HepG2 (cell line): Measurements from ENCODE around the gene DPP6.

Experiments used
- BRD4 ChIP-seq: sonication (generic); formaldehyde crosslinking; IDR thresholded peaks from 2 replicates; pipeline ENCODE4 v1.4.0; 2020; ENCODE audit warnings: missing genetic modification reagents
- CENPBD1 ChIP-seq: sonication (generic); formaldehyde crosslinking; IDR thresholded peaks from 2 replicates; pipeline ENCODE4 v1.8.0; 2022; ENCODE audit warnings: missing genetic modification reagents, low read depth, mild to moderate bottlenecking, borderline replicate concordance
- EZH2 ChIP-seq: conservative IDR thresholded peaks from 2 replicates; pipeline ENCODE4 v1.6.1; 2012; ENCODE audit warnings: mild to moderate bottlenecking, low read depth, low read length, moderate library complexity
- GATAD2A ChIP-seq: IDR thresholded peaks from 2 replicates; pipeline ENCODE4 v1.6.1; 2016
- HDAC1 ChIP-seq: sonication (generic); formaldehyde crosslinking; IDR thresholded peaks from 2 replicates; pipeline ENCODE4 v1.5.1; 2020; ENCODE audit warnings: mild to moderate bottlenecking, missing genetic modification reagents
- HMGXB4 ChIP-seq, 2 experiments: sonication (generic) in 1 of 2; formaldehyde crosslinking in 1 of 2; IDR thresholded peaks; 2 replicates each; pipeline versions ENCODE4 v1.4.0 to v1.6.1; 2018 to 2020; ENCODE audit warnings: missing genetic modification reagents in 2 of 2, borderline replicate concordance in 1 of 2, low read depth in 1 of 2, mild to moderate bottlenecking in 1 of 2, missing biosample characterization in 1 of 2
- PITX1 ChIP-seq: sonication (generic); formaldehyde crosslinking; IDR thresholded peaks from 2 replicates; pipeline ENCODE4 v1.5.1; 2020; ENCODE audit warnings: mild to moderate bottlenecking, missing genetic modification reagents
- ZFP36 ChIP-seq: fragments of 150-350 bp; IDR thresholded peaks from 2 replicates; pipeline ENCODE4 v1.6.1; 2018; ENCODE audit warnings: borderline replicate concordance, low read length, low read depth; ENCODE audit not compliant: partially characterized antibody
- ZFX ChIP-seq: sonication (generic); formaldehyde crosslinking; IDR thresholded peaks from 2 replicates; pipeline ENCODE4 v1.4.0; 2020; ENCODE audit warnings: mild to moderate bottlenecking, low read depth, missing genetic modification reagents, moderate library complexity
- ZNF577 ChIP-seq: sonication (generic); formaldehyde crosslinking; IDR thresholded peaks from 2 replicates; pipeline ENCODE4 v1.4.0; 2020; ENCODE audit warnings: mild to moderate bottlenecking, low read depth, missing genetic modification reagents, borderline replicate concordance

DNA sequence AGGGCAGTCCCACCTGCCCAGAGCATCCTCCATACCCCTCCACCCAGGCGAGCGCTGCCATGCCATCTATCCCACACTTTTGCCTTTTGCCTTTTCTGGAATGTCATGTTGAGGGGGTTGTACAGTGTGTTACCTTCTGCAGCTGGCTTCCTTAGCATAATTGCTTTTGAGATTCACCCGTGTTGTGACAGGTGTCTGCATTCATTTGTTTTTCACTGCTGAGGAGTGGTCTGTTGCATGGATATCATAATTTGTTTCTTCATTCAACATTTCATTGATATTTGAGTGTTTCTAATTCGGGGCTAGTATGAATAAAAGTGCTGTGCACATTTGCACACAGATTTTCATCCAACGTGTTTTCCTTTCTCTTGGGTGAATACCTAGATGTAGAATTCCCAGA lies 596.8 kb downstream of the DPP6 start:
- TF ChIP-seq ZNF577 (CRISPR knock-in tag) (no peak), EZH2 (no peak), GATAD2A (CRISPR knock-in tag) (no peak), PITX1 (CRISPR knock-in tag) (no peak), CENPBD1 (CRISPR knock-in tag) (no peak), ZFX (no peak), ZFP36 (no peak), HDAC1 (CRISPR knock-in tag) (no peak), BRD4 (CRISPR knock-in tag) (no peak), HMGXB4 (CRISPR knock-in tag; IDR thresholded peaks at IDR 0.05; ENCODE audit: borderline replicate concordance in 1 of 2, low read depth in 1 of 2) (no peak)
